ENCODE results near the gene LATS2. TPM values are rescaled to one million over a fixed set of nuclear protein-coding genes. Genes with fewer than 3 reads are reported as not detected.

LATS2 gene
- total and polyA plus RNA-seq, 2 of the 8 experiments (the other 6 are each of a cell fraction or from before 2014, with no cell fraction given), result 8.3 to 26.2 TPM

DNA sequence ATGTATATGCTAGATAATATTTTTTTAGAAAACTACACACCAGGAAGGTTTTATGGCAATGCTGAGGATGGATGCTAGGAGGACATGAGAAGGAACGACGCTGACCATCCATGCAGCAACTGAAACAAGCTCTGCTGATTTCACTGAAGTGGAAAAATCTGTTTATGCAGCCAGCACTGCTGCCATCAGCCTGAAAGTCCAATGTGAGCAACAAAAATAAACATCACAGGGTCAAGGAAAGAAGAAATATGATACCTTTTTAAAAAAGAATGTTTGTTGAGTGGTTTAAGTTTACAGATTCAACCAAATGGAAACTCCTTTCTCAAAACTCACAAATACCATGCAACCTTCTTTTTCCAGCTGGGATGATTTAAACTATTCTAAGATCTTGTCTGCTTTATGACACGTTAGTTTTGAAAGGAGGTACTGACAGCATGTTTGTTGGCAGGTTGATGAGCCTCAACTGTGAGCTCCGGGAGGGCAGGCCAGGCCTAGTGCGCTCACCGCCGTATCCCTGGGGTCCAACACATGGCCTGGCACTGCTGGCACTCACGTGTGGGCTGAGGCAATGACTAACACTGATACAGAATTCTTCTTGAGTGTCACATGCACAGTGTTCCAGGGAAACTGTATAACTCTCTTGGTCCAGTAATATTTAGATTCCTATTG, 46.8 kb downstream of the LATS2 start:
- no peak overlapping the region for H3K4ac ChIP-seq (replicated peaks; ENCODE audit: insufficient read length, low read depth, low read length)
- H3K14ac ChIP-seq (ENCODE audit: insufficient read length), result no peak overlapping the region
- H3K23ac ChIP-seq (ENCODE audit: insufficient read length), result no peak overlapping the region
- H2AFZ ChIP-seq (ENCODE audit: low read length), result no peak overlapping the region
- H3K4me2 ChIP-seq (ENCODE audit: insufficient read depth in 1 of 2, low read depth in 2 of 2, low read length in 2 of 2), result no peak overlapping the region
- no peak overlapping the region for H2AK5ac ChIP-seq (ENCODE audit: low read depth, low read length)
- FAIRE-seq (no peak), DNase-seq (ENCODE audit: low read depth in 1 of 2, low spot score in 2 of 2) (no peak)
- no peak overlapping the region for H3K9ac ChIP-seq (replicated peaks in 1 of 4; ENCODE audit: extremely low read depth in 1 of 4, low read depth in 3 of 4, low read length in 3 of 4)
- peaks cover 0 to 3% (median 0%) of the 10 kb centered on the region in 4 experiments; a peak in 2 of 7 replicates for H3K4me1 ChIP-seq (replicated peaks in 1 of 4; ENCODE audit: control insufficient read depth in 3 of 4, insufficient read depth in 4 of 4, low read length in 3 of 4)
- no peak overlapping the region for H2BK15ac ChIP-seq (ENCODE audit: low read length)
- POLR2A ChIA-PET (ENCODE audit: partially characterized antibody), result interaction anchor here (0.9 to 1.7 kb wide), 4 partner anchors 43 to 162 kb away, joined by 3 to 5 read pairs (median 3); partner anchors contain the start of genes MRPL57 and SKA3
- no peak overlapping the region for H3K56ac ChIP-seq (replicated peaks; ENCODE audit: insufficient read length, low read depth, low read length)
- no peak overlapping the region for H3K18ac ChIP-seq (ENCODE audit: extremely low read depth, low read length)
- H4K5ac ChIP-seq (ENCODE audit: insufficient read length, low read depth, low read length), result no peak overlapping the region
- H4K91ac ChIP-seq (replicated peaks; ENCODE audit: insufficient read length, low read length), result no peak overlapping the region
- WGBS, 2 experiments (ENCODE audit: extremely low coverage in 1 of 2, insufficient coverage in 1 of 2, insufficient read length in 1 of 2, insufficient replicate concordance in 2 of 2, low coverage in 1 of 2, low lambda C conversion rate in 2 of 2, missing lambda C conversion rate in 1 of 2), result 89% methylated on average over 8 of the region's 8 CpGs; no CpG with 5 or more reads in 1 of the 2 experiments
- peaks cover 6 to 84% of the 10 kb centered on the region in 2 experiments for H3K79me2 ChIP-seq (ENCODE audit: control insufficient read depth in 1 of 2, insufficient read depth in 2 of 2, low read length in 2 of 2)
- H2BK5ac ChIP-seq (ENCODE audit: low read depth, low read length), result no peak overlapping the region
- H3K27ac ChIP-seq (ENCODE audit: low read depth, low read length), result no peak overlapping the region
- no peak overlapping the region for H2BK120ac ChIP-seq (replicated peaks; ENCODE audit: low read depth, low read length)
- CTCF ChIA-PET (ENCODE audit: partially characterized antibody), result interaction anchor here (0.7 to 1.5 kb wide), 2 partner anchors 10 to 15 kb away, joined by 3 read pairs; no protein-coding TSS in a partner anchor
- no peaks in the 10 kb centered on the region; the same call in 1 of the 2 replicates for H3K23me2 ChIP-seq (ENCODE audit: low read depth, low read length)
- no peaks in the 10 kb centered on the region for H3K9me3 ChIP-seq (ENCODE audit: insufficient read depth in 2 of 2, low read depth in 1 of 2, low read length in 1 of 2)
- H2BK12ac ChIP-seq (ENCODE audit: low read depth, low read length), result no peak overlapping the region
- H3K79me1 ChIP-seq (ENCODE audit: low read depth, low read length), result peaks cover 9% of the 10 kb centered on the region
- H3K36me3 ChIP-seq (ENCODE audit: control insufficient read depth in 2 of 4, insufficient read depth in 4 of 4, low read length in 3 of 4), result peaks cover 0 to 3% (median 0%) of the 10 kb centered on the region in 4 experiments; a peak in 1 of 8 replicates
- H3K27me3 ChIP-seq (replicated peaks in 1 of 4; ENCODE audit: control insufficient read depth in 3 of 4, extremely low read depth in 1 of 4, insufficient read depth in 3 of 4, low read length in 3 of 4), result no peaks in the 10 kb centered on the region
- H2BK20ac ChIP-seq (ENCODE audit: low read length), result no peak overlapping the region
- H4K8ac ChIP-seq (ENCODE audit: extremely low read depth, insufficient read depth, low read length), result no peak overlapping the region
- peaks cover 6 to 14% of the 10 kb centered on the region in 2 experiments for H4K20me1 ChIP-seq (replicated peaks in 1 of 2; ENCODE audit: control insufficient read depth in 1 of 2, insufficient read depth in 2 of 2, low read length in 2 of 2)
- no peak overlapping the region for H3K4me3 ChIP-seq (ENCODE audit: extremely low read depth in 1 of 4, insufficient read depth in 2 of 4, low read depth in 3 of 4, low read length in 4 of 4)
- TF ChIP-seq, protein P1, sequence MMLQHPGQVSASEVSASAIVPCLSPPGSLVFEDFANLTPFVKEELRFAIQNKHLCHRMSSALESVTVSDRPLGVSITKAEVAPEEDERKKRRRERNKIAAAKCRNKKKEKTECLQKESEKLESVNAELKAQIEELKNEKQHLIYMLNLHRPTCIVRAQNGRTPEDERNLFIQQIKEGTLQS (IDR thresholded peaks at IDR 0.05; ENCODE audit: insufficient read depth, low read depth, low read length), result no peak
- TF ChIP-seq, protein P2, sequence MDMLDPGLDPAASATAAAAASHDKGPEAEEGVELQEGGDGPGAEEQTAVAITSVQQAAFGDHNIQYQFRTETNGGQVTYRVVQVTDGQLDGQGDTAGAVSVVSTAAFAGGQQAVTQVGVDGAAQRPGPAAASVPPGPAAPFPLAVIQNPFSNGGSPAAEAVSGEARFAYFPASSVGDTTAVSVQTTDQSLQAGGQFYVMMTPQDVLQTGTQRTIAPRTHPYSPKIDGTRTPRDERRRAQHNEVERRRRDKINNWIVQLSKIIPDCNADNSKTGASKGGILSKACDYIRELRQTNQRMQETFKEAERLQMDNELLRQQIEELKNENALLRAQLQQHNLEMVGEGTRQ (IDR thresholded peaks at IDR 0.05; ENCODE audit: low read length), result no peak
- TF ChIP-seq EP300 (IDR thresholded peaks at IDR 0.05; ENCODE audit: borderline replicate concordance in 1 of 2, low read depth in 2 of 2, low read length in 2 of 2) (no peak), JUND (IDR thresholded peaks at IDR 0.05; ENCODE audit: low read length) (no peak), KDM1A (IDR thresholded peaks at IDR 0.05; ENCODE audit: borderline replicate concordance, low read length) (no peak), GABPA (IDR thresholded peaks at IDR 0.05; ENCODE audit: borderline replicate concordance, insufficient read depth, low read length) (no peak), SIX5 (IDR thresholded peaks at IDR 0.05; ENCODE audit: low read depth, low read length) (no peak), RFX5 (IDR thresholded peaks at IDR 0.05; ENCODE audit: borderline replicate concordance, low read depth, low read length) (no peak), CBX5 (IDR thresholded peaks at IDR 0.05; ENCODE audit: low read depth, low read length) (no peak), RBBP5 (IDR thresholded peaks at IDR 0.05; ENCODE audit: borderline replicate concordance, low read depth, low read length) (no peak), CHD2 (IDR thresholded peaks at IDR 0.05; ENCODE audit: low read length) (no peak)
